Fibroblast of villous mesenchyme (primary cell): ENCODE results near the gene MASP1. TPM values are rescaled to one million over a fixed set of nuclear protein-coding genes. Genes with fewer than 3 reads are reported as not detected.

Experiments used
- DNase-seq: peaks from one replicate; pipeline ENCODE4 v3.0.0-alpha.2; 2010; ENCODE audit warnings: low read depth
- H3K4me3 ChIP-seq: 2 replicates; pipeline ENCODE4 v1.5.1; 2011; ENCODE audit warnings: low read depth, mild to moderate bottlenecking, low read length
- CTCF ChIP-seq: IDR thresholded peaks from 2 replicates; pipeline ENCODE4 v1.5.1; 2012; ENCODE audit warnings: low read depth, mild to moderate bottlenecking, low read length; ENCODE audit not compliant: insufficient read depth
- total RNA-seq: library from RNA; depleted of rRNA; stranded (reverse); fragments of >200 nt; gene quantifications from 2 replicates; pipeline ENCODE4 v1.2.3, GENCODE V29; 2012

MASP1 gene
- total RNA-seq, 1 donor = 209 TPM

DNA sequence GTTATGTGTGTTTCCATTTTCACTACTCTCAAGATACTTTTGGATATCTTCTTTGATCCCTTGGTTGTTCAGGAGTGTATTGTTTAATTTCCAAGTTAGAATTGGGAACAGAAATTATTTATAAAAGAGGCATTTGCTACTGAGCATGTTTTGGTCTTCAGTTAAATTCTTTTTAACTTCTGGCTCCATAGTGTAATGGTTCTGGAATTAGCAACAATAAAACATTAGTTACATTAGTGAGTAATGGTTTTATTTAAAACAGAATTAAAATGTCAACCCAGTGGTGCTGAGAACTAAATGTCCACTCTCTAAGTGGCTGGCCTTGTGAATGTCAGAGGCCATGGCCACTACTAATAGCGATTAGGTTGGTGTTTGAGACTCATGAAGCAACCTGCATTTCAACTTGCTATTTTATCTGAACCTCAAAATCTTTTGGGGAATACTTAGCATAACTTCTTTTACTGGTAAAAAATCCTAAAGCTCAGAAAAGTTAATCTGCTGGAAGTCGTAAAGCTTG is 19.5 kb upstream of the MASP1 start:
- H3K4me3 ChIP-seq = no peak overlapping the region
- DNase-seq = peak; percentile 84
- no peak for TF ChIP-seq CTCF

- no peak for TF ChIP-seq CTCF
- no peak for DNase-seq
- no peak overlapping the region for H3K4me3 ChIP-seq
Measured at GRCh38 chr3:187310226-187310625, 18.7 kb upstream of the MASP1 start.

- DNase-seq = no peak
- no peak for TF ChIP-seq CTCF
- no peak overlapping the region for H3K4me3 ChIP-seq
Measured at GRCh38 chr3:187305881-187306280, 14.3 kb upstream of the MASP1 start.

GRCh38 chr3:187299611-187300010 is 8.1 kb upstream of the MASP1 start:
- no peak for DNase-seq
- no peak overlapping the region for H3K4me3 ChIP-seq
- no peak for TF ChIP-seq CTCF

DNA sequence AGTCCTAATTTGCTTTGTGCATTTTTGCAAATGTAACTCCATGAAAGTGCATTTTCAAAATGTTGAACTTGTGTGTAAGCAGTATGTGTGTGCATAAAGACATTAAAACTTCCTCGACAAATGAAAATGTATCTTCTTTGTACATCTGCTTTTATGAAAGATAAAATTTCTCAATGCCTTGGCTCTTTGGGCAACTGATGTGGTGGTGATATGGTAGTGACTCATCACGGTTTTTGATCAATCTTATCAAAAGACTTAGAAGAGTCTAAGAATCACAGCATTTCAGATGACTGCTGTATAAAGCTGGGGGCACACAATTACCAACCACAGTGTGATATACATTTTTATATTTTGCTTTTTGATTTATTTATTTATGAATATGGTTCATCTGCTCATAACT is 5.4 kb upstream of the MASP1 start:
- no peak overlapping the region for H3K4me3 ChIP-seq
- no peak for TF ChIP-seq CTCF
- peak; percentile 43 for DNase-seq

- TF ChIP-seq CTCF = no peak
- H3K4me3 ChIP-seq = no peak overlapping the region
- DNase-seq = no peak
Measured at GRCh38 chr3:187296058-187296457, 4.5 kb upstream of the MASP1 start.

DNA sequence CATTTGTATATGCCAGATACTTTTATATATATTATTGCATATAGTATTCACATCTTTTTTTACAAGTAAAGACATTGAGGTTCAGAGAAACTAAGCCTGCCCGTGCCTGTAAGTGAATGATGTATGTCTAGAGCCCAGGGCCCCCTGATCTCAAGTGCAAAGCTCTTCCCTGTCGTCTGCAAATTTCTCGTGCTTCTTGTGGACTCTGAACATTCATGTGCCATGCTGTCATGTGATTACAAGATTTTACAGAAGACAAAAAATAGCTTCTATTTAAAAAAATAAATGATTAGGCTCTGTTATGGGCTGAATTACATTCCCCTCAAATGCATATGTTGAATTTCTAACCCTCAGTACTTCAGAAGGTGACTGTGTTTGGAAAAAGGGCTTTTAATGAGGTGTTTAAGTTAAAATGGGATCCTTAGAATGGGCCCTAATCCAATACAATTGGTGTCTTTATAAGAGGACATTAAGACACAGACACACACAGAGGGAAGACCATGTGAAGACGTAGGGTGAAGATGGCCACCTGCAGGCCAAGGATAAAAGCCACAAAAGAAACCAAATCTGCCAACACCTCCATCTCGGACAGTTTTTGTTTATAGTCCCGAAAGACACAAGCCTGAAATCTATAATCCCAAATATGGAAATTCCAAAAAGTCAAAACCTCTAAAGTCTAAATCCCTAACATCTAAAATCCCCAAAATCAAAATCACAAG is 3.9 kb upstream of the MASP1 start:
- TF ChIP-seq CTCF = peak; percentile 39
- no peak overlapping the region for H3K4me3 ChIP-seq
- peak; percentile 47 for DNase-seq
